Measurements from ENCODE around the gene CLSTN2.

Gene CLSTN2

GRCh38 chr3:140113996-140114788 lies 179.2 kb downstream of the CLSTN2 start:
- CTCF ChIA-PET = no interaction called here
- POLR2A ChIA-PET = no interaction called here
- no peak for TF ChIP-seq CTCF (IDR thresholded peaks at IDR 0.05; ENCODE audit: insufficient read depth, low read length, missing control alignments)
- DNase-seq (ENCODE audit: low read depth, low spot score) = no peak
- H3K4me3 ChIP-seq (ENCODE audit: low read depth, low read length) = no peak overlapping the region

- no peak overlapping the region for H3K4me3 ChIP-seq (ENCODE audit: low read depth, low read length)
- TF ChIP-seq CTCF (IDR thresholded peaks at IDR 0.05; ENCODE audit: insufficient read depth, low read length, missing control alignments) = no peak
- CTCF ChIA-PET = no interaction called here
- no peak for DNase-seq (ENCODE audit: low read depth, low spot score)
- POLR2A ChIA-PET = no interaction called here
Observed at GRCh38 chr3:140114789-140115080, 179.8 kb downstream of the CLSTN2 start.

DNA sequence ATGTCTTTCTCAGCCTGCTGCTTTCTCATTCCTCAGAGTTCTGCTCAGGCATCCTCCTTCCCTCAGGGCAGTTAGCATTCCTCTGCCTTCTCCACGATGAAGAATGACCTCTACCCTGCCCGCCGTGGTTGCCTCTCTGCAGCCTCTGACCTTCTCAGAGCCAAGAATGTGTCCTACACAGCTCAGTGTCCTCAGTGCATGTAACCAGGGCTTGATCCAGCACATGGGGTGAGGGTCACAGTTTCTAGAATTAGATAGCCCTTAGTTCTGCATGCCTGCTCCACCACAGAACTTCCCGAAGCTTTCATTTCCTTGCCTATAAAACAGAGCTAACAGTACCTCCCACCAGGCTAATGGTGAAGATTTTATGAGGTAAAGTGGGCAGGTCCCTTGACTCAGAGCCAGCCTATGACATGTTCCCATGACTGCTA lies 182.1 kb downstream of the CLSTN2 start:
- no peak for TF ChIP-seq CTCF (IDR thresholded peaks at IDR 0.05; ENCODE audit: insufficient read depth, low read length, missing control alignments)
- H3K4me3 ChIP-seq (ENCODE audit: low read depth, low read length) = no peak overlapping the region
- CTCF ChIA-PET = no interaction called here
- DNase-seq (ENCODE audit: low read depth, low spot score) = no peak
- POLR2A ChIA-PET = no interaction called here

DNA sequence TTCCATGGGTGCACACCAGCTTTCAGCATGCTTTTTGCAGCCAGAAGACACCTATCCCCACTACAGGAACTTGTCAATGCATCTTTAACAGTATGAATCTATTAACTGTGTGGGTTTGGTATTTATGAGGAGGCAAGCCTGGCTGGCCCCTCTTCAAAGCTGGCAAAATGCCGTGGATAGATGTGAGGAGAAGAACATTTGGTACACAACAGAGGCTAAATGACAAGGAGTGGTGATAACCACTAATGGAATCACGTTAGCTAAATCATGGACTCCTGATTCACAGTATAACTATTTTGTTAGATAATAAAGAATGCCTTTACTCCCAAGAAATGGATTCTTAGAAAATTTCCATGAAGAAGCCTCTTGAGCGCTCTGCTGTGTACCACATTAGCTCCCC lies 187.2 kb downstream of the CLSTN2 start:
- DNase-seq (ENCODE audit: low read depth, low spot score) = no peak
- TF ChIP-seq CTCF (IDR thresholded peaks at IDR 0.05; ENCODE audit: insufficient read depth, low read length, missing control alignments) = no peak
- CTCF ChIA-PET = no interaction called here
- POLR2A ChIA-PET = no interaction called here
- no peak overlapping the region for H3K4me3 ChIP-seq (ENCODE audit: low read depth, low read length)

DNA sequence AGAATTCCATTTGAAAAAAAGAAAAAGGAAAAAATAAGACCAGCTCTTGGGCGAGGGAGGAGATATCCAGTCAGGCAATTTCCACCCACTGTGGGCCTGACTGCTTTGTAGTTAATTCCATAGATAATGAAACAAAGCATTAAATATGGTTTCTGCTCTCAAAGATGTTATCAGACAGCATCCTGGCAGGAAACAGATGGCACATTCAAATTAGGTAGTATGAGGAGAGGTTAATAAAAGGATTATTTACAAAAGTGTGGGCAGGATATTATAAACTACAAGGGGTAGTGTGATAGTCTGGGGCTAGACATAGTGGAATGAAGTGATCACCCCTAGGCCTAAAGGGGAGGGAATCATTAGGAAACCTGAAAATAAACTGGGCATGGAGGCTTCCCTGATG lies 193.2 kb downstream of the CLSTN2 start:
- no peak overlapping the region for H3K4me3 ChIP-seq (ENCODE audit: low read depth, low read length)
- CTCF ChIA-PET = no interaction called here
- DNase-seq (ENCODE audit: low read depth, low spot score) = no peak
- no peak for TF ChIP-seq CTCF (IDR thresholded peaks at IDR 0.05; ENCODE audit: insufficient read depth, low read length, missing control alignments)
- POLR2A ChIA-PET = no interaction called here

- no peak overlapping the region for H3K4me3 ChIP-seq (ENCODE audit: low read depth, low read length)
- POLR2A ChIA-PET = no interaction called here
- CTCF ChIA-PET = no interaction called here
- TF ChIP-seq CTCF (IDR thresholded peaks at IDR 0.05; ENCODE audit: insufficient read depth, low read length, missing control alignments) = peak; percentile 62
- DNase-seq (ENCODE audit: low read depth, low spot score) = no peak
Observed at GRCh38 chr3:140128631-140129030, 193.6 kb downstream of the CLSTN2 start.

All from AG04449 (cell line).